Activated naive CD4-positive, alpha-beta T cell treated with anti-CD3 and anti-CD28 coated beads, Interleukin-2, amount 50 U/mL, for 72 hours (primary cell): ENCODE data around the gene CCDC71. TPM values are rescaled to one million over a fixed set of nuclear protein-coding genes. Genes with fewer than 3 reads are reported as not detected.
A peak's percentile ranks its signal among the peaks of the same experiment; 100 is the strongest.

ENCODE experiments used
- ATAC-seq, 2 donors: fragments of 150-1000 bp; cut with Tn5 transposase; 2 replicates each; pipeline ENCODE4 v1.10.0; 2021; ENCODE audit warnings: mild to moderate bottlenecking in 2 of 2, moderate library complexity in 2 of 2
- DNase-seq, 2 donors: peaks; one replicate each; pipeline ENCODE4 v3.0.0; 2021 to 2022; ENCODE audit warnings: low spot score in 2 of 2
- H3K27ac Mint-ChIP-seq, 2 donors: one replicate each; pipeline ENCODE4 v1.8.0; 2022; ENCODE audit warnings: mild to moderate bottlenecking in 2 of 2, mixed read lengths in 2 of 2
- H3K36me3 Mint-ChIP-seq, 2 donors: one replicate each; pipeline ENCODE4 v1.8.0; 2022; ENCODE audit warnings: mixed read lengths in 2 of 2
- H3K9me3 Mint-ChIP-seq, 2 donors: one replicate each; pipeline ENCODE4 v1.8.0; 2022; ENCODE audit warnings: mixed read lengths in 2 of 2
- total RNA-seq, 2 donors: library from RNA; stranded (reverse); gene quantifications; one replicate each; pipeline ENCODE4 v1.2.3, GENCODE V29; 2022

The CCDC71 gene
- 10 to 100 TPM; 10.2 to 20.3 TPM for total RNA-seq

GRCh38 chr3:49165771-49166751 lies at the start of gene CCDC71:
TSS of gene CCDC71 (minus strand) at chr3:49166331. CDS start at chr3:49164208, 2,123 bp downstream.
- DNase-seq: peak; percentile 79 to 85
- H3K36me3 Mint-ChIP-seq: peaks cover 22 to 31% of the 10 kb centered on the region in 2 donors
- H3K9me3 Mint-ChIP-seq: no peaks in the 10 kb centered on the region

GRCh38 chr3:49213998-49214397 lies 47.9 kb upstream of the CCDC71 start:
- no peak overlapping the region for H3K27ac Mint-ChIP-seq
- H3K9me3 Mint-ChIP-seq: no peaks in the 10 kb centered on the region
- H3K36me3 Mint-ChIP-seq: no peaks in the 10 kb centered on the region
- DNase-seq (no peak), ATAC-seq (no peak)

More at GRCh38 chr3:49165771-49166751, at the start of gene CCDC71:
- peak; percentile 80 to 86 for ATAC-seq
- peak within 1 kb of the TSS; percentile 96 to 97 for H3K27ac Mint-ChIP-seq

DNA sequence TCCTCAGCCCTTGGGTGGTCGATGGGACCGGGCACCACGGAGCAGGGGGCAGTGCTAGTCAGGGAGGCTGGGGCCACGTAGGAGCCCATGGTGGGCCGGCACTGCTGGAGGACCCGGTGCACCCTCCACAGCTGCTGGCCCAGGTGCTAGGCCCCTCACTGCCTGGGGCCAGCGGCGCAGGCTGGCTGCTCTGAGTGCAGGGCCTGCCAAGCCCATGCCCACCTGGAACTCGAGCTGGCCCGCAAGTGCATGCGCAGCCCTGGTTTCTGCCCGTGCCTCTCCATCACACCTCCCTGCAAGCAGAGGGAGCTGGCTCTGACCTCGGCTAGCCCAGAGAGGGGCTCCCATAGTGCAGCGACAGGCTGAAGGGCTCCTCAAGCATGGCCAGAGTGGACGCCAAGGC lies 47.4 kb upstream of the CCDC71 start:
- ATAC-seq (no peak), DNase-seq (no peak)
- Mint-ChIP-seq H3K36me3 (no peaks in the 10 kb centered on the region), H3K9me3 (no peaks in the 10 kb centered on the region), H3K27ac (no peak overlapping the region)

DNA sequence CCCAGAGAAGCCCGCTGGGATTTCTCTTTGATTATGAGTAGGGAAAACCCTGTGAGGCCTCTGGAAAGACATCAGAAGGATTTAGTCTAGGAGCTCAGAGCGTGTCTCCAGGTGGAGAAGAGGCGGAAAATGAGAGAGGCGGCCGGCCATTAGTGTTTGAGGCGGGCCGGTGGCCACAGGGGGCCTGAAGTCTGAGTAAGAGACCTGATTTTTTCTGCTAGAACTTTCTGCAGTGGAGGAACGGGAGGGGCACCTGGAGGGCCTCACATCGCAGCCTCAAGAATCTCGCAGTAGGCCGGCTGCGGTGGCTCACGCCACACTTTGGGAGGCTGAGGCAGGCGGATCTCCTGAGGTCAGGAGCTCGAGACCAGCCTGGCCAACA lies 33.8 kb upstream of the CCDC71 start:
- no peak overlapping the region for H3K27ac Mint-ChIP-seq
- no peaks in the 10 kb centered on the region for H3K36me3 Mint-ChIP-seq
- no peak for DNase-seq
- ATAC-seq: no peak
- no peaks in the 10 kb centered on the region for H3K9me3 Mint-ChIP-seq

DNA sequence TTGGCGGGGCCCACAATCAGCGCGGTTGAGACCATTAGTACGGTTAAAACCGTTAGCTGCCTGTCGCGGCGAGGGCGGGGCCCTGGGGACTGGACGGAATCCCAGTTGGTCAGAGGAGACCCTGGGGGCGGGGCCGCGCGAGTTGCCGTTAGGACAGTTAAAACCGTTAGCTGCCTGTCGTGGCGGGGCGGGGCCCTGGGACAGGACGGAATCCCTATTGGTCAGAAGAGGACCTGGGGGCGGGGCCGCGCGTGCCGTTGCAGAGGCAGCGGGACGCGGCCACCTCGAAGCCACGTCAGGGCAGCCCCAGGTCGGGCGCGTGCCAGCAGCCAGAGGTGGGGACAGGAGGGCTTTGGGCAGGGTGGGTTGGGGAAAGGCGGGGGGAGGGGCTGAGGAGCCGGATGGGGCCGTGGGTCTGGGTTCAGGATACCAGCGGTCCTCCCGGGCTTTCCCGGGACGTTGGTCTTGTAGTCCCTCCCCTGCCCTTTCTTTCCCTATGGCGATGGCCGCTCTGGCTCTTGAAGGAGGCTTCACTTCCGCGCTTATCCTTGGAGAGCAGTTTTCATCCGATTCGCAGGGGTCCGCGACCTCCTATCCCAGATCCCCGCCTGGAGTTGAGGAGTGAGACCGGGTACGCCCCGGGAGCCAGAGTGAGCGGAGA lies 33.2 kb upstream of the CCDC71 start:
- no peak for DNase-seq
- ATAC-seq: no peak
- Mint-ChIP-seq H3K27ac (no peak overlapping the region), H3K9me3 (no peaks in the 10 kb centered on the region), H3K36me3 (no peaks in the 10 kb centered on the region)

DNA sequence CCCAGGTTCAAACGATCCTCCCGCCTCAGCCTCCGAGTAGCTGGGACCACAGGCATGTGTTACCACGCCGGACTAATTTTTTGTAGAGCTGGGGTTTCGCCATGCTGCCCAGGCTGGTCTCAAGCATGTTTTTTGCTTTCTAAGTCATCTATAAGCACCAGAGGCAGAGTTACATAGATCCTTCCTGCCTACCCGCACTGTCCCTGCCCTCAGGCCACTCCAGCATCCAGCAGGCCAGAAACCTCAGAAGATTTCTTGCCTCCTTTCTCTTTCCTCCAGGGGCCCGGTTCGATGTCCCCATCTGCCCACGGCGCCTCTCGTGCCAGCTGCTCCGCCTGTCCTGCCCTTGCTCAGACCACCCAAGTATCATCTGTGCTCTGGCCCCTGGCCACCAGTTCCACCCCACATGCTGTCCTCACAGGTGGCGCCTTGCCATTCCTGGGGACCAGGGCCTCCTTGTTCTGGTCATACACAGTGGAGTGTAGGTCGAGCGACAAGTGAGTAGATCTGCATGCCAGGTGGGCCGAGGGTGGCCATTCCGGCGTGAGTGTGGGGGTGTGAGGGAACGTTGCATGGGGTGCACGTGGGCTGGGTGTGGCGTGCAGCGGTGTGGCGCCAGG lies 32.6 kb upstream of the CCDC71 start:
- Mint-ChIP-seq H3K36me3 (no peaks in the 10 kb centered on the region), H3K9me3 (no peaks in the 10 kb centered on the region), H3K27ac (no peak overlapping the region)
- ATAC-seq (no peak), DNase-seq (no peak)

DNA sequence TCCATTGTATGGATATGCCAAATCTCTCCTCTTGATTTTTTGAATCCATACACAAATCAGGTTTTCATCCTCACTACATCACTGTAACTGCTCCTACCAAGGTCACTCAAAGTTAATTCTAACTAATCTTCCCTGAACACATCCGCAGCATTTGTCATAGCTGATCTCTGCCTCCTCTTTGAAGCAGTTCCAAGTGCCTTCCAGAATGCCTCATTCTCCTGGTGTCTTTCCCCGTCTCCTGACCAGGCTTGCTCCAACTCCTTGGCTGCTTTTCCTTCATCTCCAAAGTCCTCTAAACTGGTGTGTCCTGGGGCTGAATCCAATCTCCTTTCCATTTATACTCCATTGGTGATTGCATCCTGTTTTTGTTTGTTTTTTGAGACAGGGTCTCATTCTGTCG lies 32.0 kb upstream of the CCDC71 start:
- no peak overlapping the region for H3K27ac Mint-ChIP-seq
- no peak for ATAC-seq
- DNase-seq: no peak
- no peaks in the 10 kb centered on the region for H3K9me3 Mint-ChIP-seq
- no peaks in the 10 kb centered on the region for H3K36me3 Mint-ChIP-seq

DNA sequence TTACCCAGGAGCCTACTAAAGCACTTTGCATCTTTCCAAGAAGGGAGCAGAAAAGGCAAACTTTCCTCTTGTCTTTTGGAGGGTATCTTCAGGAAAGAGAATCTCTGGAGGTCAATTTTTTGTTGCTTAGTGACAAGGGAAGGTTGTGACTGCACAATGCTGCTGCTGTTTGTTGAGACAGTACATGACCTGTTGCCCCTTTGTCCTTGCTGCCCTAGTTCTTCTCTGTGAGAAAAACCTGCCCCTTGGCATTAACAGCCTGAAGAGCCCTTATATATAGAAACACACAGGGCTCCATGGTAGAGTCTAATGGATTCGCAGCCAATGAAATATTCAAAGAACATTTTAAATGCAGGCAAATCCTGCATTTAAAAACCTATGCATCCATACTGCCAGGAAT lies 25.6 kb upstream of the CCDC71 start:
- Mint-ChIP-seq H3K9me3 (no peaks in the 10 kb centered on the region), H3K27ac (no peak overlapping the region), H3K36me3 (no peaks in the 10 kb centered on the region)
- DNase-seq (no peak), ATAC-seq (no peak)

GRCh38 chr3:49183873-49184272 lies 17.7 kb upstream of the CCDC71 start:
- DNase-seq: no peak
- Mint-ChIP-seq H3K27ac (no peak overlapping the region), H3K9me3 (no peaks in the 10 kb centered on the region), H3K36me3 (no peaks in the 10 kb centered on the region)
- no peak for ATAC-seq

DNA sequence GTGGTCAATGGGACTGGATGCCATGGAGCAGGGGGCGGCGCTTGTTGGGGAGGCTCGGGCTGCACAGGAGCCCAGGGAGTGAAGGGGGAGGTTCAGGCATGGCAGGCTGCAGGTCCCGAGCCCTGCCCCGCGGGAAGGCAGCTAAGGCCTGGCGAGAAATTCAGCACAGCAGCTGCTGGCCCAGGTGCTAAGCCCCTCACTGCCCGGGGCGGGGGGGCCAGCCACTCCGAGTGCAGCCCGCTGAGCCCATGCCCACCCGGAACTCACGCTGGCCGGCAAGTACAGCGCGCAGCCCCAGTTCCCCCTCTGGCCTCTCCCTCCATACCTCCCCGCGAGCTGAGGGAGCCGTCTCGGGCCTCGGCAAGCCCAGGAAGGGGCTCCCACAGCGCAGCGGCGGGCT lies 16.6 kb upstream of the CCDC71 start:
- H3K27ac Mint-ChIP-seq: no peak overlapping the region
- ATAC-seq (no peak), DNase-seq (no peak)
- no peaks in the 10 kb centered on the region for H3K36me3 Mint-ChIP-seq
- no peaks in the 10 kb centered on the region for H3K9me3 Mint-ChIP-seq

DNA sequence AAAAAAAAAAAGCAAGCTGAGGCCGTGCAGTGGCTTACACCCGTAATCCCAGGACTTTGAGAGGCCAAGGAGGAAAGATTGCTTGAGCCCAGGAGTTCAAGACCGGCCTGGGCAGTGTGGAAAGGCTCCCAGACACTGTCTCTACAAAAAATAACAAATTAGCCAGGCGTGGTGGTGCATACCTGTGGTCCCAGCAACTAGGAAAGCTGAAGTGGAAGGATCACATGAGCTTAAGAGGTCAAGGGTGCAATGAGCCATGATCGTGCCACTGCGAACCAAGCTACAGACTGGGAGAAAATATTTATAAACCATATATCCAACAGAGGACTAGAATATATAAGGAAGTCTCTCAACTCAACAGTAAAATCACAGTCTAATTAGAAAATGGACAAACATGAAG lies 15.2 kb upstream of the CCDC71 start:
- no peak for DNase-seq
- Mint-ChIP-seq H3K36me3 (no peaks in the 10 kb centered on the region), H3K27ac (no peak overlapping the region), H3K9me3 (no peaks in the 10 kb centered on the region)
- no peak for ATAC-seq

DNA sequence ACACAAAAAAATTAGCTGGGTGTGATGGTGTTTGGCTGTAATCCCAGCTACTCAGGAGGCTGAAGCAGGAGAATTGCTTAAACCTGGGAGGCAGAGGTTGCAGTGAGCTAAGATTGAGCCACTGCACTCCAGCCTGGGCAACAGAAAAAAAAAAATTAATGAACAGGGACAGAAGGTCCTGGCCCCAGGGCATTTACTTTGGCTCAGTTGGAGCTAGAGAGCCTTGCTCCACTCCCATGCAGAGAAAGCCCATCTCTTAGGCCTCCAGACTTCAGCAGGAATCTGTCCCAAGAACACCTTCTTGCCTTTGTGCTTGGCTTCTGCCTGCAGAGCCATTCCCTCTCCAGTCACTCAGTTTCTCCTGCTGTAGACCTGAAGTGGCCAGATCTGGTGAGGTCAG lies 14.0 kb upstream of the CCDC71 start:
- ATAC-seq (no peak), DNase-seq (no peak)
- no peak overlapping the region for H3K27ac Mint-ChIP-seq
- H3K36me3 Mint-ChIP-seq: no peaks in the 10 kb centered on the region
- H3K9me3 Mint-ChIP-seq: no peaks in the 10 kb centered on the region

GRCh38 chr3:49177073-49177472 lies 10.9 kb upstream of the CCDC71 start:
- no peak for DNase-seq
- ATAC-seq: no peak
- no peaks in the 10 kb centered on the region for H3K9me3 Mint-ChIP-seq
- H3K36me3 Mint-ChIP-seq: no peaks in the 10 kb centered on the region
- H3K27ac Mint-ChIP-seq: no peak overlapping the region

GRCh38 chr3:49175530-49175929 lies 9.4 kb upstream of the CCDC71 start:
- Mint-ChIP-seq H3K36me3 (no peaks in the 10 kb centered on the region), H3K9me3 (no peaks in the 10 kb centered on the region), H3K27ac (no peak overlapping the region)
- ATAC-seq: no peak
- no peak for DNase-seq

DNA sequence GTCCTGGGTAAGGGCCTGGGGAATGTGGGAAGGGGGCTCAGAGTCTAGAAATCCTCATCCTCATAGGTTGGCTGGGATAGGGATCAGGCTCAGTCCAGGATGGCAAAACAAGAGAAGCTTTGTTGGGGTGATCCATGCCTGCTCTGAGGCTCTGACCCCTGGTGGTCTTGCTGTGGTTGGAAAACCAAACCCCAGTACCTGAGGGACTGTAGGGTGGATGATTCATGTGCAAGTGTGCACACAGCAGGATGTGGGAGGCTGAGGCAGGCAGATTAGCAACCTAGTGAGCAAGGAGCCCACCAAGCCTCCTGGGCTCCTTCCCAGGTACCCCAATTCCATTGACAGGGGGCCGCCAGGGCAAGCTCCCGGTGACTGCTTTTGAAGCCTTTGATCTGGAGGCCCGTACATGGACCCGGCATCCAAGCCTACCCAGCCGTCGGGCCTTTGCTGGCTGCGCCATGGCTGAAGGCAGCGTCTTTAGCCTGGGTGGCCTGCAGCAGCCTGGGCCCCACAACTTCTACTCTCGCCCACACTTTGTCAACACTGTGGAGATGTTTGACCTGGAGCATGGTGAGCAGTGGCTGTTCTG lies 8.4 kb upstream of the CCDC71 start:
- no peak overlapping the region for H3K27ac Mint-ChIP-seq
- H3K9me3 Mint-ChIP-seq: no peaks in the 10 kb centered on the region
- H3K36me3 Mint-ChIP-seq: no peaks in the 10 kb centered on the region
- ATAC-seq (no peak), DNase-seq (no peak)

GRCh38 chr3:49173792-49174170 lies 7.7 kb upstream of the CCDC71 start:
- Mint-ChIP-seq H3K9me3 (no peaks in the 10 kb centered on the region), H3K36me3 (no peaks in the 10 kb centered on the region), H3K27ac (peak overlapping the region in 1 of 2 donors; percentile 11)
- DNase-seq (no peak), ATAC-seq (no peak)
